ENCODE data around the gene CMYA5. TPM values are rescaled to one million over a fixed set of nuclear protein-coding genes. Genes with fewer than 3 reads are reported as not detected.

CMYA5 gene
- total RNA-seq, 4 donors from 2014 or later: 4.7 to 8.1 (median 6.1) TPM

DNA sequence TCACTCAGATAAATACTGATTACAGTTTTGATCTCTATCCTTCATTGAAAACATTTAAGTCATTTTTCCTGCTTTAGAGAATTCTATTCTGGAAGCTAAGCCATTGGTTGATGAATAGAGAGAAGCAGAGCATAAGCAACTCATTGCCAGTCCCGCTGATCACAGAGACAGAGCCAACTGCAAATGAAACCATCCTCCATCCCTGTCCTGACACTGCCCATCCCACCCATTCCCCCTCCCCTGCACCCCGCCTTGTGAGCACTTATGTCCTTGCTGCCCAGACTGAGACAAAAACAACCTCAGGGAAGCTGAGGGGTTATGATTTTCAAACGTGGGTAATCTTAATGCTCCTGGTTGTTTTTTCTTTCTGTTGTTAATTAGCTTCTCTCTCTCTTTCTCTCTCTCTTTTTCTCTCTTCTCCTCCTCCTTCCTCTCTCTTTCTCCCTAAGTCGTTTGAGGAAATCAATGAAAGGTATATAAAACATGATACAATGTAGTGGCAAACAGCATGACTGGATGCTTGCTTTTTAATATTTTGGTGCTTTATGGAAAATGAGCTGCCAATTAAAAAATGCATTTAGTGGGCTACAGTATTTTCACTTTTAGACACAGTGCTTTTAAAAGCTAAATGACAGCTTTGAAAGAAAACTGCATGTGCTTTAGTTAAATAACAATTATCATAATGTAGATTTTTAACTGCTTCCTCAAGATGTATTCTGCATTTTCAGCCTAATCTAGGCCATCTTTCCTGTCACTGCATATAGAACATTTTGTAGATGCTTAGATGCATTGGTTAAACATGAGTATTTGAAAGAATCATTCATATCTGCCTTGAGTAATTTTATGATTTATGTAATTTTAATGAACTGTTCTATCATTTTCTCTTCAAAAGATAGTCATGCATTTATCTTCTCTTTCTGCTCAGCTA lies 57.3 kb downstream of the CMYA5 start:
- 44 to 49% methylated on average over 4 of the region's 4 CpGs for WGBS, 2 donors
- no peak overlapping the region for H3K27ac ChIP-seq
- H3K4me3 ChIP-seq: no peak overlapping the region
- TF ChIP-seq EP300 (IDR thresholded peaks at IDR 0.05) (no peak), POLR2A (IDR thresholded peaks at IDR 0.05) (no peak)
- TF ChIP-seq, protein P1, sequence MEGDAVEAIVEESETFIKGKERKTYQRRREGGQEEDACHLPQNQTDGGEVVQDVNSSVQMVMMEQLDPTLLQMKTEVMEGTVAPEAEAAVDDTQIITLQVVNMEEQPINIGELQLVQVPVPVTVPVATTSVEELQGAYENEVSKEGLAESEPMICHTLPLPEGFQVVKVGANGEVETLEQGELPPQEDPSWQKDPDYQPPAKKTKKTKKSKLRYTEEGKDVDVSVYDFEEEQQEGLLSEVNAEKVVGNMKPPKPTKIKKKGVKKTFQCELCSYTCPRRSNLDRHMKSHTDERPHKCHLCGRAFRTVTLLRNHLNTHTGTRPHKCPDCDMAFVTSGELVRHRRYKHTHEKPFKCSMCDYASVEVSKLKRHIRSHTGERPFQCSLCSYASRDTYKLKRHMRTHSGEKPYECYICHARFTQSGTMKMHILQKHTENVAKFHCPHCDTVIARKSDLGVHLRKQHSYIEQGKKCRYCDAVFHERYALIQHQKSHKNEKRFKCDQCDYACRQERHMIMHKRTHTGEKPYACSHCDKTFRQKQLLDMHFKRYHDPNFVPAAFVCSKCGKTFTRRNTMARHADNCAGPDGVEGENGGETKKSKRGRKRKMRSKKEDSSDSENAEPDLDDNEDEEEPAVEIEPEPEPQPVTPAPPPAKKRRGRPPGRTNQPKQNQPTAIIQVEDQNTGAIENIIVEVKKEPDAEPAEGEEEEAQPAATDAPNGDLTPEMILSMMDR (IDR thresholded peaks at IDR 0.05): no peak
- no peaks in the 10 kb centered on the region for H3K36me3 ChIP-seq
- H3K27me3 ChIP-seq: no peaks in the 10 kb centered on the region
- no peak for DNase-seq (ENCODE audit: low spot score in 2 of 2)
- H3K9me3 ChIP-seq: no peaks in the 10 kb centered on the region
- peaks cover 0 to 17% (median 0%) of the 10 kb centered on the region in 4 donors for H3K4me1 ChIP-seq

DNA sequence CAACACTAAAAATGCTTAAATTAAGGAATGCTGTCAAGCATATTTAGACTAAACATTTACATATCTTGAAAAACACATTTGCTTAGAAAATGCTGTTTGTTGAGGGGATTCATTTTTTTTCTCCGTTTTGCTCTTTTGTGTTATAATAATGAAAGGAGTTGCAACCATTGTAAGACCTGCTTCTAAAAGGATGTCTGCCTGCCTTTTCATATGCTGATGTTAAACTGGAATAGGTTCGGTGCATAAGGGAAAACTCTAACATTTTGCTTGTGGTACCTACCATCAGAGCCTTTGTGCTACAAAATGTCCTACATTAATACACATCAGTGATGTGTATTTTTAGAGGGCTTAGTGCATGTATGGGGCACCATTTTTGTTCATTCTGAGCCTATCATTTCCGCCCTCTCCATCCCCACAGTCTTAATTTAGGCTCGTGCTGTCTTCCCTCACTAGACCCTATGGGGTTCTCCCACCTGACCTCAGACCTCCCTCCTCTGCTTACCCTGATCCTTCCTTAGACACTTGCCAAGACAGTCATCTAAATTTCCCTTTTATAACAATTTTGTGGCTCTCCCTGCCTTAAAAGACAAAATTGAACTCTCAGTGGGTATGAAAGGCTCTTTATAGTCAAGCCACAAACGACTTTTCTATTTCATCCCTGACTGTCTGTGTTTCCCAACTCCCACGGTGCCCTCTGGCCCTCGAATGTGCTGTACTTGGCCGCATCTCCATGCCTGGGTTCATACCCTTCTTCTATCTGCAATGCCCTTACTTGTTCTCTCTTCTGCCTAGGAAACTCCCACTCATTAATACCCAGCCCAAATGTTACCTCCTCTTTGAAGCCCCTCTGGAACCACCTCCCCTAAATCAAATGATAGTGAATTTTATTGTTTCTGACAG lies 61.2 kb downstream of the CMYA5 start:
- H3K4me1 ChIP-seq: peaks cover 0 to 22% (median 0%) of the 10 kb centered on the region in 4 donors
- H3K4me3 ChIP-seq: no peak overlapping the region
- H3K27me3 ChIP-seq: no peaks in the 10 kb centered on the region
- 32 to 46% methylated on average over 8 of the region's 8 CpGs for WGBS, 2 donors
- no peaks in the 10 kb centered on the region for H3K9me3 ChIP-seq
- TF ChIP-seq EP300 (IDR thresholded peaks at IDR 0.05): no peak
- TF ChIP-seq POLR2A (IDR thresholded peaks at IDR 0.05): no peak
- TF ChIP-seq, protein P1 (IDR thresholded peaks at IDR 0.05): no peak
- H3K27ac ChIP-seq: peak overlapping the region in 1 of 4 donors; percentile 20
- no peak for DNase-seq (ENCODE audit: low spot score in 2 of 2)
- H3K36me3 ChIP-seq: no peaks in the 10 kb centered on the region

DNA sequence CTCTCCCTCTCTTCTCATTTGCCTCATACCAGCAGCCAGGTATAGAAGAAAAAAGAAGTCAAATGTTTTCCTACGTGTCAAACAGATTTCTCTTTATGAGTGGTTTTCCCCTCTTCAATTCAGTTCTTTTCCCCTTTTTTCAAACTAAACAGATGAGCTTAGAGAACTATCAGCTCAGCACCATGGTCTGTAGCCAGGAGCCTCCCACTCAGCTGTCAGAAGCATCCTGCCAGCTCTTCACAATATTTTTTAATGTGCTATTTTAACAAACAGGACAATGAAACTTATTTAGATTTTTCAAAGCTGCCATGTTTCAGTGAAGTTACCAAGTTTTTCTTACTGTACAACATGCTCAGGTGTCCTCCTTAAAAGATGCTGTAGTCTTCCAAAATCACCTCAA lies 63.5 kb downstream of the CMYA5 start:
- H3K27ac ChIP-seq: no peak overlapping the region
- peaks cover 0 to 22% (median 0%) of the 10 kb centered on the region in 4 donors for H3K4me1 ChIP-seq
- TF ChIP-seq, protein P1 (IDR thresholded peaks at IDR 0.05): no peak
- TF ChIP-seq POLR2A (IDR thresholded peaks at IDR 0.05) (no peak), EP300 (IDR thresholded peaks at IDR 0.05) (no peak)
- no peak for DNase-seq (ENCODE audit: low spot score in 2 of 2)
- WGBS, 2 donors: 69 to 74% methylated on average over 1 of the region's 1 CpG
- H3K36me3 ChIP-seq: no peaks in the 10 kb centered on the region
- H3K4me3 ChIP-seq: no peak overlapping the region
- H3K27me3 ChIP-seq: no peaks in the 10 kb centered on the region
- no peaks in the 10 kb centered on the region for H3K9me3 ChIP-seq

DNA sequence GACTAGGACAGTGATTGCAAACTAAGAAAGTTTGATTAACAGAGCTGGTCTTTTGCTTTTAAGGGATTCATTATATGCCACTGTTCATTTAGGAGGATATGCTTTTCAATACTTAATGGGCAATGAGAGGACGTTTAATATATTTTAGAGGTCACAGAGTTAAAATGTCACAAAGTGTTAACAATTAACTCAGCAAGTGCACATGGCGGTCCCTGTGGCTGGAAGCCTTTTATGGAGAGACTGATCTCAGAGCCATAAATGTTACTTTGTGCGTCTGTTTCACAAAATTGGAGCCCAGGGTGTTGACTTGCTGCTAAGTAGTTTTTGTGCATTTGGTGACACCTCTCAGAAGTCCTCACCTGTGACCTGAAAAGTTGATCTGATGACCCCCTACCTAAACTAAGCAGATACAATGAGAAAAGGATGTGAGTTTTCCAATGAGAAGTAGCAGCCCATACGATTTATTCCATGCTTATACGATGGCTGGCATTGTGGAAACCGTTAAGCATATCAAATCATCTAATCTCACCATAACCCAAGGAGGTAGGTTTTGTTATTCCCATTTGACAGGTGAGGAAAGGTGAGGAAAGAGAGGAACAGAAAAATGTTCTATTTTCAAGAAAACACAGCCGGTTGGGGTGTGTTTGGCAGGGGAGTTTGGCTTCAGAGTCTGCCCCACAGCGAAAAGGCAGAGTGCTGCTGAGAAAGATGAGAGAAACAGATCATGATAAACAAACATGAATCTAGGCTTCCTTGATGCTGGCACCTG lies 64.4 kb downstream of the CMYA5 start:
- no peaks in the 10 kb centered on the region for H3K36me3 ChIP-seq
- no peak overlapping the region for H3K27ac ChIP-seq
- no peaks in the 10 kb centered on the region for H3K9me3 ChIP-seq
- H3K4me1 ChIP-seq: peaks cover 0 to 22% (median 0%) of the 10 kb centered on the region in 4 donors
- no peak for DNase-seq (ENCODE audit: low spot score in 2 of 2)
- WGBS, 2 donors: 87 to 89% methylated on average over 8 of the region's 8 CpGs
- no peak overlapping the region for H3K4me3 ChIP-seq
- H3K27me3 ChIP-seq: no peaks in the 10 kb centered on the region
- TF ChIP-seq EP300 (IDR thresholded peaks at IDR 0.05) (no peak), POLR2A (IDR thresholded peaks at IDR 0.05) (no peak)
- TF ChIP-seq, protein P1 (IDR thresholded peaks at IDR 0.05): no peak

All from tibial nerve (tissue), 4 donors.